HepG2 (cell line): ENCODE results near the gene AFG1L. TPM values are rescaled to one million over a fixed set of nuclear protein-coding genes. Genes with fewer than 3 reads are reported as not detected.

ENCODE experiments used
- ATAC-seq: fragments of 200-7000 bp; cut with Tn5 transposase; 3 replicates; pipeline ENCODE4 v1.9.1; 2020; ENCODE audit warnings: mild to moderate bottlenecking, moderate library complexity
- BruUV-seq: library from RNA; stranded (reverse); fragments of 400-500 nt; replicated peaks from 2 replicates; lab custom pipeline; 2021; lab: Mats Ljungman, UMichigan
- CTCF ChIA-PET: fragments of 300-600 bp; formaldehyde crosslinking; extraction: SDS; loops from one replicate; lab custom pipeline; 2021; ENCODE audit warnings: low total read pairs, inconsistent platforms, low intra/inter-chr PET ratio; lab: Yijun Ruan, JAX
- POLR2A ChIA-PET: fragments of 350-600 bp; sonication (Branson Sonifier 250); formaldehyde crosslinking; loops from one replicate; lab custom pipeline; 2020; ENCODE audit warnings: antibody characterized with exemption, inconsistent platforms; lab: Yijun Ruan, JAX
- DNase-seq: peaks from one replicate; pipeline ENCODE4 v3.0.0-alpha.2; 2015; ENCODE audit warnings: low spot score
- FAIRE-seq: peaks from 3 replicates; lab custom pipeline; 2011; peaks lifted over from hg19 to GRCh38; lab: Jason Lieb, UNC
- H2AFZ ChIP-seq: one replicate; pipeline ENCODE4 v1.6.1; 2011; ENCODE audit warnings: low read length, inconsistent platforms
- H3K27ac ChIP-seq: fragments of 300-600 bp; 3 replicates; pipeline ENCODE4 v1.8.0; 2011; ENCODE audit warnings: mixed run types, mild to moderate bottlenecking, mixed read lengths, low read length, inconsistent platforms; ENCODE audit not compliant: insufficient read depth; ENCODE audit errors: extremely low read length
- H3K27me3 ChIP-seq, 2 experiments: fragments of 200-600 bp in 1 of 2; 2 replicates in 1 of 2; 3 replicates in 1 of 2; pipeline versions ENCODE4 v1.6.0 to v1.8.0; 2011; ENCODE audit warnings: low read length in 2 of 2, mild to moderate bottlenecking in 2 of 2, moderate library complexity in 2 of 2, inconsistent platforms in 1 of 2; ENCODE audit not compliant: insufficient read depth in 2 of 2, control insufficient read depth in 1 of 2
- H3K36me3 ChIP-seq, 2 experiments: fragments of 200-600 bp in 1 of 2; replicated peaks in 1 of 2; 2 replicates in 1 of 2; 3 replicates in 1 of 2; pipeline versions ENCODE4 v1.5.1 to v1.8.0; 2011; ENCODE audit warnings: low read length in 2 of 2, inconsistent platforms in 1 of 2; ENCODE audit not compliant: insufficient read depth in 2 of 2, control insufficient read depth in 1 of 2
- H3K4me1 ChIP-seq: 2 replicates; pipeline ENCODE4 v1.5.1; 2012; ENCODE audit warnings: low read length, inconsistent platforms; ENCODE audit not compliant: insufficient read depth
- H3K4me2 ChIP-seq: 2 replicates; pipeline ENCODE4 v1.6.0; 2011; ENCODE audit warnings: low read depth, low read length, inconsistent platforms
- H3K4me3 ChIP-seq, 3 experiments: fragments of 200-600 bp in 1 of 3; sonication (generic), shearing (Covaris generic) in 1 of 3; replicated peaks in 1 of 3; 2 replicates each; pipeline ENCODE4 v1.5.1; 2011 to 2016; ENCODE audit warnings: low read length in 3 of 3, inconsistent platforms in 2 of 3, low read depth in 2 of 3, mild to moderate bottlenecking in 2 of 3, control low read depth in 1 of 3, mixed read lengths in 1 of 3; ENCODE audit not compliant: insufficient read depth in 1 of 3
- H3K79me2 ChIP-seq: one replicate; pipeline ENCODE4 v1.6.1; 2011; ENCODE audit warnings: low read length, inconsistent platforms; ENCODE audit not compliant: insufficient read depth
- H3K9ac ChIP-seq: 2 replicates; pipeline ENCODE4 v1.6.0; 2011; ENCODE audit warnings: mild to moderate bottlenecking, low read depth, low read length, inconsistent platforms; ENCODE audit not compliant: insufficient read depth
- H3K9me3 ChIP-seq: 2 replicates; pipeline ENCODE4 v1.5.1; 2012; ENCODE audit warnings: mild to moderate bottlenecking, low read length
- H4K20me1 ChIP-seq: 2 replicates; pipeline ENCODE4 v1.6.0; 2011; ENCODE audit warnings: inconsistent platforms, mild to moderate bottlenecking, low read length, moderate library complexity; ENCODE audit not compliant: insufficient read depth
- AGO2 ChIP-seq: fragments of 200-400 bp; formaldehyde crosslinking; optimal IDR thresholded peaks from 2 replicates; pipeline ENCODE3; 2017; ENCODE audit warnings: mild to moderate bottlenecking, low read depth, low read length, moderate library complexity
- ARID3A ChIP-seq: IDR thresholded peaks from 2 replicates; pipeline ENCODE4 v1.6.1; 2012; ENCODE audit warnings: low read depth, low read length, improper control_type of control experiment
- FOSL1 ChIP-seq: sonication (generic); formaldehyde crosslinking; IDR thresholded peaks from 2 replicates; pipeline ENCODE4 v1.9.0; 2021; ENCODE audit warnings: missing genetic modification reagents, borderline replicate concordance
- HNF1B ChIP-seq: sonication (generic); formaldehyde crosslinking; IDR thresholded peaks from 2 replicates; pipeline ENCODE4 v1.5.1; 2020; ENCODE audit warnings: mild to moderate bottlenecking, moderate library complexity, missing genetic modification reagents
- ISL2 ChIP-seq: sonication (generic); formaldehyde crosslinking; IDR thresholded peaks from 2 replicates; pipeline ENCODE4 v1.5.0; 2020; ENCODE audit warnings: missing genetic modification reagents
- KLF15 ChIP-seq: sonication (generic); formaldehyde crosslinking; IDR thresholded peaks from 2 replicates; pipeline ENCODE4 v1.8.1; 2023; ENCODE audit warnings: borderline replicate concordance, mild to moderate bottlenecking, inconsistent platforms, missing genetic modification reagents, mixed read lengths
- MIER3 ChIP-seq: IDR thresholded peaks from 2 replicates; pipeline ENCODE4 v1.6.1; 2016; ENCODE audit warnings: missing compliant biosample characterization, borderline replicate concordance
- MXD3 ChIP-seq: IDR thresholded peaks from 2 replicates; pipeline ENCODE4 v1.6.1; 2016; ENCODE audit warnings: mild to moderate bottlenecking, missing biosample characterization, missing genetic modification reagents
- NFATC3 ChIP-seq: sonication (generic); formaldehyde crosslinking; IDR thresholded peaks from 2 replicates; pipeline ENCODE4 v1.5.1; 2020; ENCODE audit warnings: mild to moderate bottlenecking, missing genetic modification reagents
- PHF20 ChIP-seq: sonication (generic); formaldehyde crosslinking; IDR thresholded peaks from 2 replicates; pipeline ENCODE4 v1.5.0; 2020; ENCODE audit warnings: mild to moderate bottlenecking, missing genetic modification reagents
- SATB2 ChIP-seq: sonication (generic); formaldehyde crosslinking; IDR thresholded peaks from 2 replicates; pipeline ENCODE4 v1.5.0; 2020; ENCODE audit warnings: missing genetic modification reagents
- STAG1 ChIP-seq: sonication (generic); formaldehyde crosslinking; IDR thresholded peaks from 2 replicates; pipeline ENCODE4 v1.4.0; 2020; ENCODE audit warnings: missing genetic modification reagents
- SYNCRIP ChIP-seq: fragments of 200-400 bp; formaldehyde crosslinking; IDR thresholded peaks from 2 replicates; pipeline ENCODE4 v1.6.1; 2018; ENCODE audit warnings: mild to moderate bottlenecking, low read depth, low read length; ENCODE audit not compliant: insufficient read depth
- TEAD3 ChIP-seq: optimal IDR thresholded peaks from 2 replicates; pipeline ENCODE3; 2016; ENCODE audit warnings: borderline replicate concordance
- ZBTB7B ChIP-seq: sonication (generic); formaldehyde crosslinking; IDR thresholded peaks from 2 replicates; pipeline ENCODE4 v1.4.0; 2020; ENCODE audit warnings: missing genetic modification reagents
- ZFP41 ChIP-seq: sonication (generic); formaldehyde crosslinking; IDR thresholded peaks from 2 replicates; pipeline ENCODE4 v1.4.0; 2020; ENCODE audit warnings: mild to moderate bottlenecking, missing genetic modification reagents, borderline replicate concordance
- ZFP82 ChIP-seq: sonication (generic); formaldehyde crosslinking; IDR thresholded peaks from 2 replicates; pipeline ENCODE4 v1.5.1; 2020; ENCODE audit warnings: mild to moderate bottlenecking, missing genetic modification reagents, borderline replicate concordance
- ZNF7 ChIP-seq: IDR thresholded peaks from 2 replicates; pipeline ENCODE4 v1.6.1; 2016; ENCODE audit warnings: missing biosample characterization, missing genetic modification reagents
- WGBS: methylation state at CpG from one replicate; pipeline ENCODE4 v1.1.6; 2017; ENCODE audit warnings: low lambda C conversion rate; 5-methylcytosine and 5-hydroxymethylcytosine counted together
- in situ Hi-C: cut with HindIII; loops from 2 replicates; pipeline ENCODE4 v1.10.0; 2017; ENCODE audit warnings: low pct_unique_long_range_greater_than_20kb; ENCODE audit not compliant: extremely low pct_ligation_motif_present
- intact Hi-C: fragments of 100-400 bp; cut with micrococcal nuclease; formaldehyde crosslinking; loops from one replicate; pipeline ENCODE4 v1.10.0; 2022; ENCODE audit not compliant: unreplicated experiment
- polyA plus RNA-seq, 8 experiments: library from polyadenylated mRNA; depleted of rRNA in 3 of 8; stranded (reverse) in 7 of 8; unstranded in 1 of 8; fragments of >200 nt; fragmentation: Illumina TruSeq in 4 of 8; extraction: Trizol in 4 of 8; gene quantifications; 2 replicates each; pipeline versions ENCODE4 v1.2.1 to v1.2.3, GENCODE V29; 2011 to 2016; ENCODE audit warnings: low read depth in 4 of 8, missing spikeins in 1 of 8, mixed read lengths in 1 of 8; ENCODE audit not compliant: insufficient read depth in 1 of 8
- total RNA-seq, 5 experiments: library from RNA; depleted of rRNA; stranded (reverse); fragments of >200 nt; fragmentation: Illumina TruSeq; extraction: Trizol; gene quantifications; 2 replicates each; pipeline ENCODE4 v1.2.3, GENCODE V29; 2016; ENCODE audit warnings: low read depth in 1 of 5

AFG1L gene
- total and polyA plus RNA-seq, 2 of the 13 experiments (the other 11 are each of a cell fraction or from before 2014, with no cell fraction given), result 3.1 to 14.0 TPM

GRCh38 chr6:108561742-108562502, 267.1 kb downstream of the AFG1L start:
- peaks cover 0 to 14% of the 10 kb centered on the region in 2 experiments; a peak in 3 of 5 replicates for H3K36me3 ChIP-seq
- H3K27ac ChIP-seq, result peak overlapping the region; percentile 59
- peak overlapping the region; percentile 94 for H3K4me2 ChIP-seq
- DNase-seq (peak; percentile 17), ATAC-seq (no peak; the same call in 2 of the 3 replicates), FAIRE-seq (peak; percentile 8)
- in situ Hi-C loops, result loop anchor here (5.0 kb wide), 1 partner anchor 220 kb away; no protein-coding TSS in a partner anchor
- no peak overlapping the region for H2AFZ ChIP-seq
- BruUV-seq, result TSS peak; percentile 50
- H4K20me1 ChIP-seq, result peaks cover 43% of the 10 kb centered on the region
- 9% methylated on average over 16 of the region's 46 CpGs for WGBS
- POLR2A ChIA-PET, result interaction anchor here (0.8 to 1.7 kb wide), 5 partner anchors 11 to 533 kb away, joined by 3 to 8 read pairs (median 4); partner anchors contain the start of genes CEP57L1 and SESN1
- H3K4me1 ChIP-seq, result peaks cover 53% of the 10 kb centered on the region
- H3K9me3 ChIP-seq, result no peaks in the 10 kb centered on the region
- H3K79me2 ChIP-seq, result peaks cover 55% of the 10 kb centered on the region
- intact Hi-C loops, result loop anchor here (2.0 to 10.0 kb wide), 2 partner anchors 153 to 221 kb away; no protein-coding TSS in a partner anchor
- H3K9ac ChIP-seq, result peak overlapping the region; percentile 79
- CTCF ChIA-PET, result no interaction called here
- peak overlapping the region; percentile 81 to 99 (median 90) for H3K4me3 ChIP-seq
- no peaks in the 10 kb centered on the region; a peak in 2 of 5 replicates for H3K27me3 ChIP-seq
- TF ChIP-seq HNF1B (CRISPR knock-in tag), result no peak
- no peak for TF ChIP-seq KLF15
- TF ChIP-seq ZNF7, result no peak
- TF ChIP-seq AGO2, result peak; percentile 18
- no peak for TF ChIP-seq MIER3 (CRISPR knock-in tag)
- 0 out of 2 replicates have a peak, but pooled peaks have one; percentile 30 for TF ChIP-seq ZBTB7B (CRISPR knock-in tag)
- 0 out of 2 replicates have a peak, but pooled peaks have one; percentile 11 for TF ChIP-seq STAG1 (CRISPR knock-in tag)
- TF ChIP-seq SATB2 (CRISPR knock-in tag), result 0 out of 2 replicates have a peak, but pooled peaks have one; percentile 29
- peak; percentile 38; the same call in 1 of the 2 replicates for TF ChIP-seq PHF20
- no peak for TF ChIP-seq ARID3A
- peak; percentile 2 for TF ChIP-seq TEAD3 (CRISPR knock-in tag)
- TF ChIP-seq SYNCRIP, result no peak
- TF ChIP-seq NFATC3 (CRISPR knock-in tag), result no peak
- TF ChIP-seq MXD3 (CRISPR knock-in tag), result no peak
- 0 out of 2 replicates have a peak, but pooled peaks have one; percentile 12 for TF ChIP-seq FOSL1 (CRISPR knock-in tag)
- 0 out of 2 replicates have a peak, but pooled peaks have one; percentile 18 for TF ChIP-seq ISL2 (CRISPR knock-in tag)
- TF ChIP-seq ZFP82 (CRISPR knock-in tag), result no peak
- no peak for TF ChIP-seq ZFP41
